Stimulated activated CD8-positive, alpha-beta memory T cell treated with anti-CD3 and anti-CD28 coated beads, Interleukin-12 subunit alpha, Interleukin-12 subunit beta, amount 100 ng/mL, for 4 hours (primary cell): ENCODE data around the gene AK2.
A peak's percentile ranks its signal among the peaks of the same experiment; 100 is the strongest.
"Not testable (repeated sequence)": the region's sequence is repeated elsewhere in the genome, so short reads cannot be mapped to it uniquely, and the experiment has no call there.

Experiments used
- DNase-seq: peaks from one replicate; pipeline ENCODE4 v3.0.0-alpha.2; 2020; ENCODE audit warnings: low read depth

The AK2 gene

GRCh38 chr1:32998064-32998463, 38.6 kb downstream of the AK2 start:
- DNase-seq, result no peak

- DNase-seq, result no peak
These were observed 39.2 kb downstream of the AK2 start for GRCh38 chr1:32997381-32997891.

- DNase-seq, result not testable (repeated sequence)
These were observed 43.4 kb downstream of the AK2 start for GRCh38 chr1:32993324-32993636.

GRCh38 chr1:32992489-32993323, 44.0 kb downstream of the AK2 start:
- DNase-seq, result peak; percentile 16

- DNase-seq, result no peak
These were observed 44.7 kb downstream of the AK2 start for GRCh38 chr1:32991819-32992488.

GRCh38 chr1:32991386-32991785, 45.3 kb downstream of the AK2 start:
- no peak for DNase-seq

- no peak for DNase-seq
These were observed 45.8 kb downstream of the AK2 start for GRCh38 chr1:32990887-32991286.

GRCh38 chr1:32989160-32990050, 47.3 kb downstream of the AK2 start:
- no peak for DNase-seq

GRCh38 chr1:32988665-32989064, 48.0 kb downstream of the AK2 start:
- no peak for DNase-seq

GRCh38 chr1:32985226-32985625, 51.5 kb downstream of the AK2 start:
- no peak for DNase-seq

GRCh38 chr1:32984455-32985171, 52.1 kb downstream of the AK2 start:
- DNase-seq, result no peak

GRCh38 chr1:32984090-32984454, 52.6 kb downstream of the AK2 start:
- DNase-seq, result no peak

GRCh38 chr1:32983020-32983419, 53.7 kb downstream of the AK2 start:
- DNase-seq, result no peak

GRCh38 chr1:32981003-32981901, 55.4 kb downstream of the AK2 start:
- peak; percentile 39 for DNase-seq

- no peak for DNase-seq
These were observed 56.6 kb downstream of the AK2 start for GRCh38 chr1:32980080-32980479.

- DNase-seq, result no peak
These were observed 57.8 kb downstream of the AK2 start for GRCh38 chr1:32978854-32979253.

GRCh38 chr1:32977546-32978087, 59.1 kb downstream of the AK2 start:
- DNase-seq, result no peak

GRCh38 chr1:32975055-32975454, 61.6 kb downstream of the AK2 start:
- not testable (repeated sequence) for DNase-seq

- DNase-seq, result not testable (repeated sequence)
These were observed 63.2 kb downstream of the AK2 start for GRCh38 chr1:32973458-32973857.

GRCh38 chr1:32972814-32973428, 63.8 kb downstream of the AK2 start:
- no peak for DNase-seq
